ENCODE results near the gene EDC3. TPM values are rescaled to one million over a fixed set of nuclear protein-coding genes. Genes with fewer than 3 reads are reported as not detected.

EDC3 gene
- total RNA-seq, 2 experiments from 2014 or later, result 41.9 to 44.1 TPM

DNA sequence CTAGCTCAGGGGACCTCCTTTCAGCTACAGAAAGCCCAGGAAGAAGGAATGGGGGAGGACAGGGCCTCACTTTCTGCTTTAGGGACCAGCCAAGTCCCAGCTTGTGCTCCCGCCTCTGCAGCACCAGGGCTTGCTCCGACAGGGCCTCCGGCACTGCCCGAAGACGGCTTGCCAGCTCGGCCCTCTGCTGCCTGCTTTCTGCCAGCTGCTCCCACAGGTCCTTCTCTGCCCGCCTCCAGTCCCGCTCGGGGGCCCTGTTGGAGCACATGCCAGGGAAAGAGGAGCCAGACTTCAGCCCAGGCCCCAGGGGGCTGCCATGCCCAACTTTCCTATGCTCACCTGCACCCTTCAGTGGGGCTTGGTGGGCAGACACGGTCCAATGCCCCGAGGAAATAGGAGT is 84.5 kb downstream of the EDC3 start:
- no peak for ATAC-seq
- ChIA-PET CTCF (interaction anchor here (0.9 to 2.3 kb wide), 2 partner anchors 10 to 11 kb away, joined by 3 to 9 read pairs; no protein-coding TSS in a partner anchor), POLR2A (interaction anchor here (0.9 to 4.1 kb wide), 2 partner anchors 12 to 13 kb away, joined by 3 to 33 read pairs; no protein-coding TSS in a partner anchor)
- H3K4me3 Mint-ChIP-seq, result no peak overlapping the region
- H3K4me1 Mint-ChIP-seq (ENCODE audit: low read depth), result peaks cover 4% of the 10 kb centered on the region
- H3K9me3 Mint-ChIP-seq, result no peaks in the 10 kb centered on the region
- peaks cover 3% of the 10 kb centered on the region for H3K36me3 Mint-ChIP-seq (ENCODE audit: low read depth)
- TF ChIP-seq, protein P1, sequence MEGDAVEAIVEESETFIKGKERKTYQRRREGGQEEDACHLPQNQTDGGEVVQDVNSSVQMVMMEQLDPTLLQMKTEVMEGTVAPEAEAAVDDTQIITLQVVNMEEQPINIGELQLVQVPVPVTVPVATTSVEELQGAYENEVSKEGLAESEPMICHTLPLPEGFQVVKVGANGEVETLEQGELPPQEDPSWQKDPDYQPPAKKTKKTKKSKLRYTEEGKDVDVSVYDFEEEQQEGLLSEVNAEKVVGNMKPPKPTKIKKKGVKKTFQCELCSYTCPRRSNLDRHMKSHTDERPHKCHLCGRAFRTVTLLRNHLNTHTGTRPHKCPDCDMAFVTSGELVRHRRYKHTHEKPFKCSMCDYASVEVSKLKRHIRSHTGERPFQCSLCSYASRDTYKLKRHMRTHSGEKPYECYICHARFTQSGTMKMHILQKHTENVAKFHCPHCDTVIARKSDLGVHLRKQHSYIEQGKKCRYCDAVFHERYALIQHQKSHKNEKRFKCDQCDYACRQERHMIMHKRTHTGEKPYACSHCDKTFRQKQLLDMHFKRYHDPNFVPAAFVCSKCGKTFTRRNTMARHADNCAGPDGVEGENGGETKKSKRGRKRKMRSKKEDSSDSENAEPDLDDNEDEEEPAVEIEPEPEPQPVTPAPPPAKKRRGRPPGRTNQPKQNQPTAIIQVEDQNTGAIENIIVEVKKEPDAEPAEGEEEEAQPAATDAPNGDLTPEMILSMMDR (IDR thresholded peaks at IDR 0.05), result no peak
- DNase-seq, result no peak
- no peaks in the 10 kb centered on the region for H3K27me3 Mint-ChIP-seq
- H3K27ac Mint-ChIP-seq, result no peak overlapping the region
- intact Hi-C loops (cut with micrococcal nuclease), result no loop called here

DNA sequence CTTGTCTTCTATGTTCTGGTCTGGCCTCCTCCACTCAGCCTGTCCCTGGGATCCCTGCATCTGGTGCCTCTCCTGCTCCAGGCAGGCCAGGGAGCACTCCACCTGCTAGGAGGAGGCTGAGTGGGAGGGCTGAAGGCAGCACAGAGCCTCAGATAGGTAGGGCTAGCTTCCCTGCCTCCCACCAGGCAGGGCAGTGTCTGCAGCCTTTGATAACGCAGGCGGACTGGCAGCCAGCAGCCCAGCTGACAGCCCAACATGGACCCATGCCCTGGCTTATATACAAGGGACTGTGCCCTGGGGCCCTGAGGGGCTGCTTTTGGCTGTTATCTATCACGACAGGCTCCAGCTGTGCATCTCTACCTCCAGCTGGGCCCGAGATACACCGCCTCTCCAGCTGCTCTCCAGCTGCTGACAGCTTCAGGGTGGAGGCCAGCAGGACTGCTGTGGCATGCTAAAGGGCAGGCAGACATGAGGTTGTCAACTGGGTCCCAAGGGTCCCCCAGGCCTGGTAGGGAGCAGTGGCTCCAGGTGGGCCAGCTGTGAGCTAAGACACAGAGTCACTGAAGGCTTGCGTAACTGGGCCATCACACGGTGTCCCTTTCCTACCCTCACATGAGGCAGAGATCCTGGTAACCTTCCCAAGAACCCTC is 85.4 kb downstream of the EDC3 start:
- ATAC-seq (no peak), DNase-seq (no peak)
- Mint-ChIP-seq H3K4me3 (no peak overlapping the region), H3K4me1 (ENCODE audit: low read depth) (peaks cover 4% of the 10 kb centered on the region), H3K27me3 (no peaks in the 10 kb centered on the region), H3K36me3 (ENCODE audit: low read depth) (no peaks in the 10 kb centered on the region), H3K9me3 (no peaks in the 10 kb centered on the region), H3K27ac (no peak overlapping the region)
- TF ChIP-seq, protein P1 (IDR thresholded peaks at IDR 0.05), result no peak
- intact Hi-C loops (cut with micrococcal nuclease), result no loop called here
- ChIA-PET POLR2A (interaction anchor here (0.6 to 3.4 kb wide), 3 partner anchors 12 to 160 kb away, joined by 3 to 16 read pairs (median 3); no protein-coding TSS in a partner anchor), CTCF (interaction anchor here (0.9 kb wide), 1 partner anchor 11 kb away, joined by 3 read pairs; no protein-coding TSS in a partner anchor)

DNA sequence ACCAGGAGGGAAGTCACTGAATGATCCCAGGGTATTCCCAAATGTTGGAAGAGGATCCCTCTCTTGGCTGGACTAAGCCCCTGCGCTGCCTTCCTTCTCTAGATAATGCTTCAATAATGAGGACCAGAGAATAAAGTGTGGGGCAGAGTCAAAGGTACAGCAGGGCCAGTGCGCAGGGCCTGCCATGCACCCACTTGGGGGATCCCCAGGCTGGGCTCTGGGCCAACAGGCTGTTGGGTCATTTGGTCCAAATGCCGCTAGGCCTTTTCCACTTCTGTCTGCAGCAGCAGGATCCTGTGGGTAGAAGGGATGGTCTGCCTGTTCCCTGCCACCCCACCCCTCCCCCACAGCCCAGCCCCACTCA is 85.9 kb downstream of the EDC3 start:
- intact Hi-C loops (cut with micrococcal nuclease), result no loop called here
- peaks cover 4% of the 10 kb centered on the region for H3K4me1 Mint-ChIP-seq (ENCODE audit: low read depth)
- H3K9me3 Mint-ChIP-seq, result no peaks in the 10 kb centered on the region
- no peaks in the 10 kb centered on the region for H3K36me3 Mint-ChIP-seq (ENCODE audit: low read depth)
- ChIA-PET CTCF (no interaction called here), POLR2A (interaction anchor here (0.6 to 3.4 kb wide), 2 partner anchors 11 to 160 kb away, joined by 3 to 16 read pairs; no protein-coding TSS in a partner anchor)
- H3K4me3 Mint-ChIP-seq, result no peak overlapping the region
- no peaks in the 10 kb centered on the region for H3K27me3 Mint-ChIP-seq
- H3K27ac Mint-ChIP-seq, result no peak overlapping the region
- TF ChIP-seq, protein P1 (IDR thresholded peaks at IDR 0.05), result no peak
- ATAC-seq (no peak), DNase-seq (no peak)

DNA sequence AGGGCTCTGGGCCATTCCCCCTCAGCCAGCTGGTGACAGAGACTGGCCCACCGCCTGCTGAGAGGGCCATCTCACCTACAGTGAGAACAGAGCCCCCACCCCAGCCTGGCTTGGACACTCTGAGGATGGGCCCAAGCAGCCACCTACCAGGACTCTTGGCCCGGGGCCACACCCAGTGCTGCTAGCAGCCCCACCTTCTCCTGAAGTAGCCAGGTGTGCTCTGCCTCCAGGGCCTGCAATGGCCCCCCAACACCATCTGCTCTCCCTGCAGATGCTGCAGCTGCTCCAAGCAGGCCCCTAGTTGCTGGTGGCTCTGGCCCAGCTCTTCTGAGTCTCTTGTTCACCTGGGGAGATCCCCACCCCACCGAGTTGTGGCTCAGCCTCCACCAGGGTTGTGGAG is 87.0 kb downstream of the EDC3 start:
- TF ChIP-seq, protein P1 (IDR thresholded peaks at IDR 0.05), result no peak
- Mint-ChIP-seq H3K4me1 (ENCODE audit: low read depth) (peaks cover 4% of the 10 kb centered on the region), H3K4me3 (no peak overlapping the region), H3K36me3 (ENCODE audit: low read depth) (no peaks in the 10 kb centered on the region), H3K27ac (no peak overlapping the region), H3K27me3 (no peaks in the 10 kb centered on the region), H3K9me3 (no peaks in the 10 kb centered on the region)
- ATAC-seq, result no peak
- ChIA-PET CTCF (interaction anchor here (1.3 kb wide), 2 partner anchors 10 to 13 kb away, joined by 3 read pairs; no protein-coding TSS in a partner anchor), POLR2A (interaction anchor here (3.4 kb wide), 1 partner anchor 10 kb away, joined by 16 read pairs; no protein-coding TSS in a partner anchor)
- DNase-seq, result no peak
- intact Hi-C loops (cut with micrococcal nuclease), result no loop called here

DNA sequence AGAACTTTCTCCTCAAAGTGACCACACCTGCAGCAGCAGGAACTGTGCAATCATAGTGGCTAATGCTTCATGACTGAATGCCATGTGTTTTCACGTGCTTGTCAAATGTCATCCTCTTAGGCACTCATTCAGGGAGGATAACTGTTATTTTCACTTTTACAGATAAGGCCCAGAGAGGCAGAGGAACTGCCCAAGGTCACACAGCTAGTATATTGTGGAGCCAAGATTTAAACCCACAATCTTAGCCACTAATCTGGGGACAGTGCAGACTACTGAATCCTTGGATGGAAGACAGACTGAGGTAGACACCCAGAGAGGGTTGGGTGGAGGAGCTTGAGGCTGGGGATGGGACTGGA is 90.1 kb downstream of the EDC3 start:
- Mint-ChIP-seq H3K4me1 (ENCODE audit: low read depth) (no peaks in the 10 kb centered on the region), H3K9me3 (no peaks in the 10 kb centered on the region), H3K36me3 (ENCODE audit: low read depth) (no peaks in the 10 kb centered on the region), H3K27me3 (no peaks in the 10 kb centered on the region), H3K27ac (no peak overlapping the region), H3K4me3 (no peak overlapping the region)
- intact Hi-C loops (cut with micrococcal nuclease), result no loop called here
- TF ChIP-seq, protein P1 (IDR thresholded peaks at IDR 0.05), result no peak
- DNase-seq (no peak), ATAC-seq (no peak)
- CTCF ChIA-PET, result interaction anchor here (1.5 kb wide), 1 partner anchor 15 kb away, joined by 4 read pairs; no protein-coding TSS in a partner anchor
- POLR2A ChIA-PET, result interaction anchor here (0.9 to 1.5 kb wide), 2 partner anchors 9 to 15 kb away, joined by 3 to 4 read pairs; no protein-coding TSS in a partner anchor
